GM12874 (cell line): ENCODE measurements around the gene ANKS1A.

Experiments used
- CTCF ChIP-seq: IDR thresholded peaks from 2 replicates; pipeline ENCODE4 v1.5.1; 2011; ENCODE audit warnings: low read depth, mild to moderate bottlenecking, control low read depth, low read length, moderate library complexity; ENCODE audit not compliant: insufficient read depth

Gene ANKS1A

GRCh38 chr6:35088281-35089215 lies 199.5 kb downstream of the ANKS1A start:
- TF ChIP-seq CTCF: no peak

- TF ChIP-seq CTCF: no peak
Measured at GRCh38 chr6:35089216-35089934, 200.3 kb downstream of the ANKS1A start.

GRCh38 chr6:35089935-35090505 lies 201.0 kb downstream of the ANKS1A start:
- no peak for TF ChIP-seq CTCF

- TF ChIP-seq CTCF: no peak
Measured at GRCh38 chr6:35090734-35091133, 201.7 kb downstream of the ANKS1A start.

GRCh38 chr6:35091346-35092083 lies 202.5 kb downstream of the ANKS1A start:
- no peak for TF ChIP-seq CTCF

GRCh38 chr6:35092362-35093117 lies 203.5 kb downstream of the ANKS1A start:
- TF ChIP-seq CTCF: no peak
